ENCODE measurements around the gene FUT7.

GRCh38 chr9:137028263-137029057, 3.4 kb downstream of the FUT7 start:
- peak; percentile 57 for TF ChIP-seq CTCF (tag by site-specific recombination; IDR thresholded peaks at IDR 0.05)
- TF ChIP-seq AEBP2 (tag by site-specific recombination; IDR thresholded peaks at IDR 0.05; ENCODE audit: borderline replicate concordance), result no peak
- TF ChIP-seq GLIS1 (tag by site-specific recombination; IDR thresholded peaks at IDR 0.05), result peak; percentile 94
- TF ChIP-seq ZNF626 (tag by site-specific recombination; IDR thresholded peaks at IDR 0.05), result no peak
- TF ChIP-seq ZNF274 (IDR thresholded peaks at IDR 0.05; ENCODE audit: low read length), result no peak
- TF ChIP-seq ZNF274 (tag by site-specific recombination; IDR thresholded peaks at IDR 0.05; ENCODE audit: borderline replicate concordance), result no peak

Data from HEK293 (cell line).